Astrocyte (in vitro differentiated cells and primary cell): ENCODE results near the gene SPC25. TPM values are rescaled to one million over a fixed set of nuclear protein-coding genes. Genes with fewer than 3 reads are reported as not detected.

Experiments
- DNase-seq: peaks from one replicate; pipeline ENCODE4 v3.0.0-alpha.2; 2010; ENCODE audit warnings: low read depth
- FAIRE-seq: peaks from 2 replicates; lab custom pipeline; 2011; peaks lifted over from hg19 to GRCh38; lab: Jason Lieb, UNC
- H2AFZ ChIP-seq: 2 replicates; pipeline ENCODE4 v1.6.0; 2012; ENCODE audit warnings: low read depth, low read length, inconsistent platforms
- H3K27ac ChIP-seq: 2 replicates; pipeline ENCODE4 v1.5.1; 2011; ENCODE audit warnings: low read depth, low read length, inconsistent platforms
- H3K27me3 ChIP-seq: 2 replicates; pipeline ENCODE4 v1.6.0; 2011; ENCODE audit warnings: low read length, inconsistent platforms; ENCODE audit not compliant: insufficient read depth
- H3K36me3 ChIP-seq: 2 replicates; pipeline ENCODE4 v1.5.1; 2011; ENCODE audit warnings: low read length, inconsistent platforms; ENCODE audit not compliant: insufficient read depth
- H3K4me1 ChIP-seq: 2 replicates; pipeline ENCODE4 v1.5.1; 2011; ENCODE audit warnings: low read length, inconsistent platforms; ENCODE audit not compliant: insufficient read depth
- H3K4me2 ChIP-seq: 2 replicates; pipeline ENCODE4 v1.6.0; 2012; ENCODE audit warnings: low read length, inconsistent platforms
- H3K4me3 ChIP-seq: 2 replicates; pipeline ENCODE4 v1.5.1; 2011; ENCODE audit warnings: low read depth, mild to moderate bottlenecking, low read length, inconsistent platforms; ENCODE audit not compliant: insufficient read depth
- H3K79me2 ChIP-seq: 2 replicates; pipeline ENCODE4 v1.6.0; 2012; ENCODE audit warnings: mild to moderate bottlenecking, low read length, inconsistent platforms; ENCODE audit not compliant: insufficient read depth
- H3K9ac ChIP-seq: 2 replicates; pipeline ENCODE4 v1.6.0; 2012; ENCODE audit warnings: mild to moderate bottlenecking, low read length, inconsistent platforms
- H3K9me3 ChIP-seq: 2 replicates; pipeline ENCODE4 v1.5.1; 2012; ENCODE audit warnings: low read depth, mild to moderate bottlenecking, low read length, inconsistent platforms; ENCODE audit not compliant: insufficient read depth
- H4K20me1 ChIP-seq: 2 replicates; pipeline ENCODE4 v1.6.0; 2012; ENCODE audit warnings: low read length, inconsistent platforms; ENCODE audit not compliant: insufficient read depth
- H3K27ac Mint-ChIP-seq: one replicate; pipeline ENCODE4 v1.8.0; 2021; ENCODE audit warnings: mild to moderate bottlenecking, mixed read lengths; ENCODE audit not compliant: unreplicated experiment
- H3K27me3 Mint-ChIP-seq: one replicate; pipeline ENCODE4 v1.8.0; 2021; ENCODE audit warnings: low read depth, mixed read lengths; ENCODE audit not compliant: unreplicated experiment
- H3K36me3 Mint-ChIP-seq: one replicate; pipeline ENCODE4 v1.8.0; 2021; ENCODE audit warnings: low read depth, mixed read lengths; ENCODE audit not compliant: unreplicated experiment
- H3K4me1 Mint-ChIP-seq: one replicate; pipeline ENCODE4 v1.8.0; 2021; ENCODE audit warnings: low read depth, mixed read lengths; ENCODE audit not compliant: unreplicated experiment
- H3K4me3 Mint-ChIP-seq: one replicate; pipeline ENCODE4 v1.8.0; 2021; ENCODE audit warnings: mild to moderate bottlenecking, moderate library complexity, mixed read lengths; ENCODE audit not compliant: unreplicated experiment
- H3K9me3 Mint-ChIP-seq: one replicate; pipeline ENCODE4 v1.8.0; 2021; ENCODE audit warnings: mild to moderate bottlenecking, mixed read lengths; ENCODE audit not compliant: unreplicated experiment
- CTCF ChIP-seq: IDR thresholded peaks from 2 replicates; pipeline ENCODE4 v1.5.1; 2011; ENCODE audit warnings: low read depth, mild to moderate bottlenecking, inconsistent platforms, low read length, moderate library complexity; ENCODE audit not compliant: insufficient read depth
- EZH2 ChIP-seq: IDR thresholded peaks from 2 replicates; pipeline ENCODE4 v1.6.1; 2012; ENCODE audit warnings: mild to moderate bottlenecking, low read length, inconsistent platforms; ENCODE audit not compliant: insufficient read depth
- total RNA-seq: library from RNA; stranded (reverse); gene quantifications from 2 replicates; pipeline ENCODE4 v1.2.1, GENCODE V29; 2021

SPC25 gene
- total RNA-seq, 1 donor from 2014 or later = 1.6 TPM

- Mint-ChIP-seq H3K36me3 (no peaks in the 10 kb centered on the region), H3K4me3 (no peak overlapping the region), H3K4me1 (no peaks in the 10 kb centered on the region), H3K27ac (no peak overlapping the region), H3K27me3 (peaks cover 3% of the 10 kb centered on the region), H3K9me3 (no peaks in the 10 kb centered on the region)
- TF ChIP-seq EZH2 (no peak), CTCF (no peak)
- no peaks in the 10 kb centered on the region for H4K20me1 ChIP-seq
- H3K27ac ChIP-seq = no peak overlapping the region
- H3K4me3 ChIP-seq = no peak overlapping the region
- H2AFZ ChIP-seq = no peak overlapping the region
- H3K36me3 ChIP-seq = no peaks in the 10 kb centered on the region
- H3K9me3 ChIP-seq = no peaks in the 10 kb centered on the region
- no peak for DNase-seq
- H3K27me3 ChIP-seq = no peaks in the 10 kb centered on the region
- H3K9ac ChIP-seq = no peak overlapping the region
- H3K79me2 ChIP-seq = no peaks in the 10 kb centered on the region
- no peak for FAIRE-seq
- H3K4me2 ChIP-seq = no peak overlapping the region
- no peaks in the 10 kb centered on the region for H3K4me1 ChIP-seq
Observed at GRCh38 chr2:168897449-168897848, 7.2 kb upstream of the SPC25 start.

- H2AFZ ChIP-seq = no peak overlapping the region
- TF ChIP-seq CTCF (no peak), EZH2 (no peak)
- H3K9ac ChIP-seq = no peak overlapping the region
- H3K79me2 ChIP-seq = no peaks in the 10 kb centered on the region
- H3K36me3 ChIP-seq = no peaks in the 10 kb centered on the region
- H3K4me2 ChIP-seq = no peak overlapping the region
- no peak overlapping the region for H3K27ac ChIP-seq
- H3K9me3 ChIP-seq = no peaks in the 10 kb centered on the region
- no peaks in the 10 kb centered on the region for H3K36me3 Mint-ChIP-seq
- H3K4me1 Mint-ChIP-seq = no peaks in the 10 kb centered on the region
- peaks cover 8% of the 10 kb centered on the region for H3K27me3 Mint-ChIP-seq
- H4K20me1 ChIP-seq = no peaks in the 10 kb centered on the region
- H3K4me1 ChIP-seq = no peaks in the 10 kb centered on the region
- no peak overlapping the region for H3K4me3 Mint-ChIP-seq
- no peaks in the 10 kb centered on the region for H3K27me3 ChIP-seq
- FAIRE-seq (no peak), DNase-seq (no peak)
- no peak overlapping the region for H3K27ac Mint-ChIP-seq
- no peaks in the 10 kb centered on the region for H3K9me3 Mint-ChIP-seq
- H3K4me3 ChIP-seq = no peak overlapping the region
Observed at GRCh38 chr2:168896783-168897182, 6.6 kb upstream of the SPC25 start.

GRCh38 chr2:168895771-168896170 lies 5.5 kb upstream of the SPC25 start:
- Histone ChIP-seq H3K4me3 (no peak overlapping the region), H3K27ac (no peak overlapping the region), H3K9ac (no peak overlapping the region), H3K4me1 (no peaks in the 10 kb centered on the region), H2AFZ (no peak overlapping the region), H3K4me2 (no peak overlapping the region), H3K36me3 (no peaks in the 10 kb centered on the region), H3K27me3 (no peaks in the 10 kb centered on the region), H3K79me2 (no peaks in the 10 kb centered on the region), H3K9me3 (no peaks in the 10 kb centered on the region), H4K20me1 (no peaks in the 10 kb centered on the region)
- no peak overlapping the region for H3K4me3 Mint-ChIP-seq
- FAIRE-seq (no peak), DNase-seq (no peak)
- peaks cover 8% of the 10 kb centered on the region for H3K27me3 Mint-ChIP-seq
- H3K4me1 Mint-ChIP-seq = no peaks in the 10 kb centered on the region
- H3K9me3 Mint-ChIP-seq = no peaks in the 10 kb centered on the region
- no peaks in the 10 kb centered on the region for H3K36me3 Mint-ChIP-seq
- H3K27ac Mint-ChIP-seq = no peak overlapping the region
- no peak for TF ChIP-seq EZH2
- no peak for TF ChIP-seq CTCF
